GM23338 (cell line): Measurements from ENCODE around the gene DERA. TPM values are rescaled to one million over a fixed set of nuclear protein-coding genes. Genes with fewer than 3 reads are reported as not detected.

Source experiments
- ATAC-seq: fragments of 200-7000 bp; cut with Tn5 transposase; 3 replicates; pipeline ENCODE4 v1.9.1; 2020
- DNase-seq: peaks from one replicate; pipeline ENCODE4 v3.0.0-alpha.2; 2015; ENCODE audit warnings: low spot score
- H2AFZ ChIP-seq: fragments of 200-600 bp; sonication (generic); 2 replicates; pipeline ENCODE4 v1.8.0; 2016; ENCODE audit warnings: antibody characterized with exemption, mild to moderate bottlenecking, moderate library complexity
- H3F3A ChIP-seq: fragments of 200-600 bp; sonication (generic); replicated peaks from 2 replicates; pipeline ENCODE4 v1.8.0; 2017; ENCODE audit warnings: antibody characterized with exemption, mixed run types, low read depth
- H3K27ac ChIP-seq: fragments of 200-600 bp; sonication (generic); 2 replicates; pipeline ENCODE4 v1.6.1; 2016; ENCODE audit warnings: low read depth
- H3K27me3 ChIP-seq: fragments of 200-600 bp; sonication (generic); 2 replicates; pipeline ENCODE4 v1.8.0; 2016; ENCODE audit warnings: mild to moderate bottlenecking, mixed run types, moderate library complexity; ENCODE audit not compliant: insufficient read depth
- H3K36me3 ChIP-seq: fragments of 200-600 bp; sonication (generic); 2 replicates; pipeline ENCODE4 v1.8.0; 2016; ENCODE audit warnings: mild to moderate bottlenecking; ENCODE audit not compliant: insufficient read depth
- H3K4me1 ChIP-seq: fragments of 200-600 bp; sonication (generic); 2 replicates; pipeline ENCODE4 v1.8.0; 2016; ENCODE audit warnings: mild to moderate bottlenecking, moderate library complexity; ENCODE audit not compliant: insufficient read depth
- H3K4me2 ChIP-seq: fragments of 200-600 bp; sonication (generic); 2 replicates; pipeline ENCODE4 v1.7.1; 2017; ENCODE audit warnings: mixed run types
- H3K4me3 ChIP-seq: fragments of 200-600 bp; sonication (generic); 2 replicates; pipeline ENCODE4 v1.6.1; 2016; ENCODE audit warnings: mixed run types
- H3K79me2 ChIP-seq: fragments of 200-600 bp; sonication (generic); replicated peaks from 2 replicates; pipeline ENCODE4 v1.8.0; 2017; ENCODE audit warnings: mild to moderate bottlenecking; ENCODE audit not compliant: insufficient read depth
- H3K9me2 ChIP-seq: fragments of 200-600 bp; sonication (generic); 2 replicates; pipeline ENCODE4 v1.8.0; 2017; ENCODE audit not compliant: insufficient read depth
- H4K20me1 ChIP-seq: fragments of 200-600 bp; sonication (generic); replicated peaks from 2 replicates; pipeline ENCODE4 v1.8.0; 2017; ENCODE audit warnings: mild to moderate bottlenecking; ENCODE audit not compliant: insufficient read depth
- H3K27ac Mint-ChIP-seq: 2 replicates; pipeline ENCODE4 v1.8.0; 2020; ENCODE audit warnings: inconsistent platforms, mild to moderate bottlenecking, moderate library complexity, mixed read lengths
- H3K27me3 Mint-ChIP-seq: 3 replicates; pipeline ENCODE4 v1.8.0; 2022; ENCODE audit warnings: low read depth, mild to moderate bottlenecking, moderate library complexity, mixed read lengths, inconsistent platforms; ENCODE audit not compliant: insufficient read depth, poor library complexity
- H3K36me3 Mint-ChIP-seq: 3 replicates; pipeline ENCODE4 v1.8.0; 2021; ENCODE audit warnings: low read depth, mild to moderate bottlenecking, inconsistent platforms, moderate library complexity, mixed read lengths
- H3K4me1 Mint-ChIP-seq: 3 replicates; pipeline ENCODE4 v1.8.0; 2020; ENCODE audit warnings: mild to moderate bottlenecking, inconsistent platforms, mixed read lengths
- H3K4me3 Mint-ChIP-seq: 3 replicates; pipeline ENCODE4 v1.8.0; 2021; ENCODE audit warnings: moderate library complexity, mild to moderate bottlenecking, inconsistent platforms, mixed read lengths
- H3K9me3 Mint-ChIP-seq: 3 replicates; pipeline ENCODE4 v1.8.0; 2020; ENCODE audit warnings: moderate library complexity, mild to moderate bottlenecking, inconsistent platforms, mixed read lengths
- CREB1 ChIP-seq: fragments of 250-450 bp; sonication (Bioruptor Pico); IDR thresholded peaks from 2 replicates; pipeline ENCODE4 v1.5.0; 2020; ENCODE audit warnings: low read depth, mild to moderate bottlenecking, moderate library complexity
- CTCF ChIP-seq, 2 experiments: fragments of 200-600 bp in 1 of 2; sonication (generic) in 1 of 2; conservative IDR thresholded peaks; 2 replicates each; pipeline versions ENCODE4 v1.5.1 to v1.6.1; 2016 to 2017; ENCODE audit warnings: antibody characterized with exemption in 2 of 2, low read depth in 2 of 2, mild to moderate bottlenecking in 2 of 2, moderate library complexity in 1 of 2
- ETS1 ChIP-seq: IDR thresholded peaks from 2 replicates; pipeline ENCODE4 v1.6.1; 2016; ENCODE audit warnings: antibody characterized with exemption
- EZH2 ChIP-seq: fragments of 200-600 bp; sonication (generic); IDR thresholded peaks from one replicate; pipeline ENCODE4 v1.8.0; 2017; ENCODE audit warnings: antibody characterized with exemption, mild to moderate bottlenecking, low read depth; ENCODE audit not compliant: unreplicated experiment
- EZH2phosphoT487 ChIP-seq: fragments of 200-600 bp; sonication (generic); IDR thresholded peaks from one replicate; pipeline ENCODE4 v1.8.1; 2018; ENCODE audit warnings: antibody characterized with exemption; ENCODE audit not compliant: unreplicated experiment
- JUNB ChIP-seq: IDR thresholded peaks from one replicate; pipeline ENCODE4 v1.6.1; 2016; ENCODE audit warnings: antibody characterized with exemption; ENCODE audit not compliant: unreplicated experiment
- NANOG ChIP-seq: IDR thresholded peaks from 2 replicates; pipeline ENCODE4 v1.6.1; 2016; ENCODE audit warnings: antibody characterized with exemption, borderline replicate concordance
- POLR2AphosphoS5 ChIP-seq: IDR thresholded peaks from 2 replicates; pipeline ENCODE4 v1.6.1; 2016; ENCODE audit warnings: antibody characterized with exemption, low read depth
- REST ChIP-seq: IDR thresholded peaks from one replicate; pipeline ENCODE4 v1.6.1; 2018; ENCODE audit warnings: antibody characterized with exemption; ENCODE audit not compliant: unreplicated experiment
- STAT1 ChIP-seq: IDR thresholded peaks from one replicate; pipeline ENCODE4 v1.6.1; 2016; ENCODE audit warnings: antibody characterized with exemption; ENCODE audit not compliant: unreplicated experiment
- ZNF114 ChIP-seq: fragments of 250-450 bp; sonication (Bioruptor Pico); IDR thresholded peaks from 2 replicates; pipeline ENCODE4 v1.5.0; 2020; ENCODE audit warnings: mild to moderate bottlenecking, moderate library complexity
- ZNF331 ChIP-seq: fragments of 250-450 bp; sonication (Bioruptor Pico); IDR thresholded peaks from 2 replicates; pipeline ENCODE4 v1.5.0; 2020; ENCODE audit warnings: low read depth, mild to moderate bottlenecking, moderate library complexity
- ZNF462 ChIP-seq: fragments of 250-450 bp; sonication (Bioruptor Pico); IDR thresholded peaks from 2 replicates; pipeline ENCODE4 v1.5.0; 2020; ENCODE audit warnings: mild to moderate bottlenecking, moderate library complexity
- polyA plus RNA-seq: library from polyadenylated mRNA; unstranded; fragments of >200 nt; fragmentation: Nextera tagmentation; extraction: Ambion mirVana; gene quantifications from 2 replicates; pipeline ENCODE4 v1.2.1, GENCODE V29; 2016
- total RNA-seq: library from RNA; depleted of rRNA; stranded (reverse); fragments of >200 nt; shearing (Covaris generic); gene quantifications from 2 replicates; pipeline ENCODE4 v1.2.3, GENCODE V29; 2014

DERA gene
- total and polyA plus RNA-seq, 2 experiments from 2014 or later: 20.4 to 27.3 TPM

- no peak overlapping the region for H3K27ac ChIP-seq
- no peaks in the 10 kb centered on the region for H3K36me3 ChIP-seq
- Mint-ChIP-seq H3K36me3 (peaks cover 20% of the 10 kb centered on the region), H3K27me3 (no peaks in the 10 kb centered on the region), H3K4me3 (no peak overlapping the region), H3K27ac (no peak overlapping the region), H3K9me3 (no peaks in the 10 kb centered on the region), H3K4me1 (no peaks in the 10 kb centered on the region)
- H3F3A ChIP-seq: no peaks in the 10 kb centered on the region
- no peaks in the 10 kb centered on the region for H4K20me1 ChIP-seq
- H3K9me2 ChIP-seq: no peaks in the 10 kb centered on the region
- ATAC-seq (no peak), DNase-seq (no peak)
- H3K4me3 ChIP-seq: no peak overlapping the region
- H3K27me3 ChIP-seq: no peaks in the 10 kb centered on the region
- no peaks in the 10 kb centered on the region for H3K4me1 ChIP-seq
- no peak overlapping the region for H2AFZ ChIP-seq
- no peak for TF ChIP-seq NANOG
- no peak for TF ChIP-seq ZNF331 (CRISPR knock-in tag)
- no peak for TF ChIP-seq REST
- TF ChIP-seq EZH2phosphoT487: no peak
- TF ChIP-seq EZH2: no peak
- TF ChIP-seq ETS1: no peak
- no peak for TF ChIP-seq STAT1
- no peak for TF ChIP-seq JUNB
- no peak for TF ChIP-seq POLR2AphosphoS5
- TF ChIP-seq ZNF462 (CRISPR knock-in tag): no peak
- no peak for TF ChIP-seq CTCF (conservative IDR thresholded peaks at IDR 0.05; ENCODE audit: low read depth in 2 of 2)
- TF ChIP-seq CREB1 (CRISPR knock-in tag): no peak
- TF ChIP-seq ZNF114 (CRISPR knock-in tag): no peak
- no peak overlapping the region for H3K4me2 ChIP-seq
- no peaks in the 10 kb centered on the region for H3K79me2 ChIP-seq
These were observed 78.0 kb downstream of the DERA start for GRCh38 chr12:15988983-15989755.
